ELR (cell line): Measurements from ENCODE around the gene PGM2.

Source experiments
- DNase-seq: peaks from one replicate; pipeline ENCODE4 v3.0.0-alpha.2; 2015; ENCODE audit warnings: low read depth

Gene PGM2

DNA sequence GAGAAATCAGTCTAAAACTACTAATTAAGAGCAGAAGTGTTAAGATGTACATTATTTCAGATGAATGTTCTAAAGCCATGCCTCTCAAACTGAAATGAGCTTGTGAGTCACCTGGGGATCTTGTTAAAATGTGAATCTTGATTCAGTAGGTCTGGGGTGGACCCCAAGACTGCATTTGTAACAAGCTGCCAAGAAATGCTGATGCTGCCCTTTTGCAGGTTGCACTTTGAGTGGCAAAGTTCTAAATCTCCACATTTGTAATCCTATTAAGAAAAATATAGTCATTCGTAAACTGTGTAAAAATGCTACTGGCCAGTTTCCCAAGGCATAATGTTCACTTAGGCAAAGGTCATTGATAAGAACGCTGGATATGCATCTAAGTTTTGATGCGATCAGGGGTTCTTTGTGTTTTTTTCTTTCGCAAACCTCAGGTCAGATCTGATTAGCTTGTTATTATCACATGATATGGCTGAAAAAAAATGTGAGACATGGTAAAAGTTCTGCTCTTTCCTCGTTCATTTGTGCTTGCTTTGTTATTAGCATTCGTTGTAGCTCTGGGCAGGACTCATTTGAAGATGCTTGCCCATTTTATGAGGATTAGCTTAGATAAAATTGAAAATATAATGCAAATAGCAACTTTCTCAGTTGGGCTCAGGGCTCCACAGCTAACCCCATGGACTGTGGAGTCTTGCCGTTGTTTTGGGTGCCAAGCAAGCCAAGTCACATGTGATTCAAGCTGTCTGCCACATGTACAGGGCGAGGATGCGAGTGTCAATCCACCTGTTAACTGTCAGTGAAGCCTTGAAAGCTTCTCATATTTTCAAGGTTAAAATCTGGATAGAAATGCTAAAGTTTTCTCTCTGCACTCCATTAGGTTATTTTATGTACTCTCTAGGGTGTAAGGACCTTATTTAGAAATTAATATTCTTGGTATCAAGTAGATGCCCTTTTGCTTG, 76.5 kb downstream of the PGM2 start:
- DNase-seq, result no peak

DNA sequence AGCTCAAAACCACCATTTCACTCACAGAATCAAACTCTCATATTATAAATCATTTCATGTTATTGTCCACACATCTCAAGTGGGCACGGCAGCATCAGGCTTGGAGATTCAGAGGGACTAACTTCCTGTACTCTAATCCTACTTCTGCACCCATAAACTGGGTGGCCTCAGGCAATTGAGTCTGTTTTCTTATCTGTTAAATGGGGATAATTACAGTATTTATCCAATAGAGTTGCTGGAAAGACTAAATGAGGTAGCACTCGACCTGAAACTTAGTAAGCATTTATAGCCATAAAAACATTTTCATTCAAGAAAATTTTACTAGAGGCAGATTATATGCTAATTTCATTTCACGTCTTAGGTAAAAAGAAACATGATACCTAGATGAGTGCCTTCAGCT, 77.4 kb downstream of the PGM2 start:
- no peak for DNase-seq

DNA sequence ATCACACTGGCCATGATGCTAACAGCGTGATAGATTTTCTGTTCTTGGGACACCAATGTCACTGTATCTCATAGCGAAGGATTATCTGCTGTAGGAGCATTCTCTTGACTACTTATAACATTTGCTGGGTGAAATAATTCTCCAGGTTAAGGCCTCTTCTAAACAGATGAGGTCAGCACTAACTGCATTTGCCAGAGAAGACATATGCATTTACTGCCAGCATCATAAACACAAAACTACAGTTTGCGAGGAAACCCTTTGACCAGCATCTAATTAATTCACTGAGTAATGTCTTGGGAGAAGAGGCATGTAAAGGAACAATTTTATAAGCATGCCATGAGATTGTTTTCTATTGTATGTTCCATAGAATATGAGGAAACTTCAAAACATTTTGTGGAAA, 78.3 kb downstream of the PGM2 start:
- DNase-seq, result no peak

DNA sequence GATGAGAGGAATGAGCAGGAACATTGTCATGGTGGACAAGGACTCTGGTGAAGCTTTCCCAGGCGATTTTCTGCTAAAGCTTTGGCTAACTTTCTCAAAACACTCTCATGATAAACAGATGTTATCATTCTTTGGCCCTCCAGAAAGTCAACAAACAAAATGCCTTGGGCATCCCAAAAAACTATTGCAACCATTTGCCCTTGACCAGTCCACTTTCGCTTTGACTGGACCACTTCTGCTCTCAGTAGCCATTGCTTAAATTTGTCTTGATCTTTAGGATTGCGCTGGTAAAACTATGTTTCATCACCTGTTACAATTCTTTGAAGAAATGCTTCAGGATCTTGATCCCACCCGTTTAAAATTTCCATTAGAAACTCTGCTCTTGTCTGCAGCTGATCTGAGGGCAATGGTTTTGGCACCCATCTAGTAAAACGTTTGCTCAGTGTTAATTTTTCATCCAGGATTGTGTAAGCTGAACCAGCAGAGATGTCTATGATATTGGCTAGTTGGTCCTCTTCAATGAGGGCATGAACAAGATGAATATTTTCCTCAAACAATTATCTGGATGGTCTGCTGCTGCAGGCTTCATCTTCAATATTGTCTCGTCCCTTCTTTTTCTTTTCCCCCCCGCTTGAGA, 79.2 kb downstream of the PGM2 start:
- no peak for DNase-seq

DNA sequence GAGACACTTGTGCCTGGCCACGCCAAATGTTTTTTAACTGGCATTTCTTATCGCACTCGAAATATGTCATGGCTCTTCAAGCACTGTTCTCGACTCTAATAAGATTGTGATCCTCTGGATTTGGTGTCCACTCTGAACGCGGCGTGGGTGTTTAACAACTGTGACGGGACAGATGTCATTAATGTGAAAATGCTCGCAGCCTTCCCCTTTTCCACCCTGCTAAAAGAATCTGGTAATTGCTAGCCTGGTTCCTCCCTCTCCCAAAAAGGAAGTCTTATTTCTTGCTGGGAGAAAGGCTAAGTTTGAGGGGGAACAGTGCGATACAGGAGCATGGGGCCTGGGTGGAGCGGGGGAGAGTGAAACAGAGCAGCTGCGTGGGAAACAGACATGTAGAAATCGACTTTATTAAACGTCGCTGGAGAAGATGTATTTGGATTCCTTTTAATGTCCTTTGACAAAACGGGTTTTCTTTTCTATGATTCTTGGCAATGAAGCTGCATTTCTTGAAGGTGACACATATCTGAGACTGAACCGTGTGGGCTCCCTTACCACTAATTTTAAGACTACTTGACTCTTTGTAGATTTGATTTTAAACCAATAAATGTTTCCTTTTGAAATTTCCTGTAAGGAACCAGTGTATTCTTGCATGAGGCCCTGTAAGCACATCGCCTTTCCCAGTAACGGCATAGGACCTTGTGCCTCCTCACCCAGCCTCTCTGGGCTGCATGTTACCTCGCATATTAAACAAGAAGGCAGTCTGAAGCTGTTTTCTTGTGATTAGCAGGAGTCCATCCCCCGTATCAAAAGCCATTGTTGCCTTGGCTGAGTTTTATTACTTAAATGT, 82.2 kb downstream of the PGM2 start:
- DNase-seq, result peak; percentile 34

DNA sequence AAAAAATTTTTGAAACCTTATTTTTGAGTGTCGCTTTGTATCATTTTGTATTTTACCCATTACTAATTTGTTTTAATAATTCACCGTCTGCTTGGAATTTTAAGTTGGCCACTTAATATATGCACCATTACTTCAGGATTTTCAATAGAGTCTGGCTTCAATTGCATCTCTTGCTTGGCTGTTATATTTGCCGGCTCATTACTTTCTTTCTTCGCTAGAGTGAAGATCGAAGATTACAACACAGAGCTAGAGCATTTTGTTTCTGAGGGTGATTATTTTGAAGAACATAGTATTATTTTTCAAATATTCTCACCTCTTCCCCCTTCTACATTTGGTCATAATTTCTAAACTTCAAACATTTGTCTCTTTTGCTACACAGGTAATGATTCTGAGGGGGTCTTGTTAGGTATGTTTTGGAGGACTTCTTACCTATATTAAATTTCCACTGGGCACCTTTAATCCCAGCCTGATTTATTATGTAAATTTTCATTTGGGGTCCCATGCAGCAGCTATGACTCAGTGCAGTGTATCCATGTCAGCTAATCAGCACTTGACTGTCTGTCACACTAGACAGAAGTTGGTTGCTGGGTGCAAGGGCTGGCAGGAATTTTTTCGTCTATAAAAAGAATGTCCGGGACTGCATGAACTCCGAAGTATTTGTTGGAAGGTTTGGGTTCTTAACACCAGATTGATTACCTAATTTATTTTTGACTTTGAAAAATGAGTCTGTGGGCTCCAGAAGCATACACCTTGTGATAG, 83.0 kb downstream of the PGM2 start:
- DNase-seq, result no peak

DNA sequence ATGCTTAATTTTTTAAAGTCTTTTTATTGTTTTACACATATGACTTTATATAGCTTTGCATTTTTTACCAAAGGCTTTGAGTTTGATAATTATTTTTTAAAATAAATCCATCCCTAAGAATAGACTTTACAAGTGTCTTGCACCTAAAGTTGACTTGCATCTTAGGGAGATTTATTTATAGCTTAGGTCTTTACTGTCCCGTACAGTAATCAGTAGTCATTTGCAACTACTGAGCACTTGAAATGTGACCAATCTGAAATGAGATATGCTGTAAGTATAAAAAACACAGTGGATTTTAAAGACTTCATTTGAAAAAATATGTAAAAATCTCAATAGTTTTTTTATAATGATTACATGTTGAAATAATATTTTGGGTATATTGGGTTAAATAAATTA, 83.6 kb downstream of the PGM2 start:
- DNase-seq, result no peak
